GM13977 (cell line): ENCODE measurements around the gene ANO4.

Experiments used
- DNase-seq: peaks from one replicate; pipeline ENCODE4 v3.0.0; 2012; ENCODE audit warnings: low spot score
- in situ Hi-C: fragments of 300-500 bp; cut with MboI; formaldehyde crosslinking; loops from one replicate; pipeline ENCODE4 v1.12.0; 2022; ENCODE audit warnings: low sequenced_read_pairs, low pct_unique_long_range_greater_than_20kb, mixed read lengths, inconsistent platforms; ENCODE audit not compliant: unreplicated experiment
- TF ChIP-seq, protein P1 (sequence below): IDR thresholded peaks from 2 replicates; pipeline ENCODE4 v1.5.1; 2012; ENCODE audit warnings: mild to moderate bottlenecking, control low read depth; ENCODE audit not compliant: insufficient read depth; ENCODE audit errors: extremely low read depth, missing control alignments

Gene ANO4

DNA sequence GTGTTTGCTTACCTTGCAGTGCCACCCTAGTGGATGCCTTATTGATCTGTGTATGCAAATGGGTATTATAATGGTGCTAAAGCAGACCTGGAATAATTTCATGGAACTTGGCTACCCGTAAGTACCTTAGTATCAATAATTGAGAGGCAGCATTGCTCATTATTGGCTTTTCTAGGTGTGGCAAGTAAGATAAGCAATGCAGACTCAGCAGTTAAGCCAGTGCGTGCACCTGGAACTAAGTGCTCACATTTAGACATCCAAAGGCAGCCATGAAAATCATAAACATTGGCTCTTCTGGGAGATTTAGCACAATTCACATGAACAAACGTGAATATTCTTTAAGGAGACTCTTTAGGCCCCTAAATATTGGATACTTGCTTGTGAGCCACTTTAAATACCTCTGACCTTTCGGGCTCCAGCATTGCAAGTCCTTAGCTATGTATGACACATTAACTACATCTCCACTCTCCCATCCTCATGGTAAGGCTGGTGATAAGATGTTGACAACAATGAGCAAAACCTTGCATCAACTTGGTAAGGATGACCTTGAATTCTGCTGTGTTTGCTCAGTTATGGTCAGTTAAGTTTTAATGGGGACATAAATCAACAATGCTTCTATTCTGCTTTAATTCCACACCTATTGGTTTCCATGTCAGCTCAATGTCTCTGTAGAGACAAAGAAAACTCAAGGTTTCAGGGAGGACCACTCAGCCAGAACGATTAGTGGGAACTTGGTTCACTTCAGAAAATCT, 303.4 kb downstream of the ANO4 start:
- no peak for DNase-seq
- TF ChIP-seq, protein P1, sequence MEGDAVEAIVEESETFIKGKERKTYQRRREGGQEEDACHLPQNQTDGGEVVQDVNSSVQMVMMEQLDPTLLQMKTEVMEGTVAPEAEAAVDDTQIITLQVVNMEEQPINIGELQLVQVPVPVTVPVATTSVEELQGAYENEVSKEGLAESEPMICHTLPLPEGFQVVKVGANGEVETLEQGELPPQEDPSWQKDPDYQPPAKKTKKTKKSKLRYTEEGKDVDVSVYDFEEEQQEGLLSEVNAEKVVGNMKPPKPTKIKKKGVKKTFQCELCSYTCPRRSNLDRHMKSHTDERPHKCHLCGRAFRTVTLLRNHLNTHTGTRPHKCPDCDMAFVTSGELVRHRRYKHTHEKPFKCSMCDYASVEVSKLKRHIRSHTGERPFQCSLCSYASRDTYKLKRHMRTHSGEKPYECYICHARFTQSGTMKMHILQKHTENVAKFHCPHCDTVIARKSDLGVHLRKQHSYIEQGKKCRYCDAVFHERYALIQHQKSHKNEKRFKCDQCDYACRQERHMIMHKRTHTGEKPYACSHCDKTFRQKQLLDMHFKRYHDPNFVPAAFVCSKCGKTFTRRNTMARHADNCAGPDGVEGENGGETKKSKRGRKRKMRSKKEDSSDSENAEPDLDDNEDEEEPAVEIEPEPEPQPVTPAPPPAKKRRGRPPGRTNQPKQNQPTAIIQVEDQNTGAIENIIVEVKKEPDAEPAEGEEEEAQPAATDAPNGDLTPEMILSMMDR, result no peak
- in situ Hi-C loops, result no loop called here

DNA sequence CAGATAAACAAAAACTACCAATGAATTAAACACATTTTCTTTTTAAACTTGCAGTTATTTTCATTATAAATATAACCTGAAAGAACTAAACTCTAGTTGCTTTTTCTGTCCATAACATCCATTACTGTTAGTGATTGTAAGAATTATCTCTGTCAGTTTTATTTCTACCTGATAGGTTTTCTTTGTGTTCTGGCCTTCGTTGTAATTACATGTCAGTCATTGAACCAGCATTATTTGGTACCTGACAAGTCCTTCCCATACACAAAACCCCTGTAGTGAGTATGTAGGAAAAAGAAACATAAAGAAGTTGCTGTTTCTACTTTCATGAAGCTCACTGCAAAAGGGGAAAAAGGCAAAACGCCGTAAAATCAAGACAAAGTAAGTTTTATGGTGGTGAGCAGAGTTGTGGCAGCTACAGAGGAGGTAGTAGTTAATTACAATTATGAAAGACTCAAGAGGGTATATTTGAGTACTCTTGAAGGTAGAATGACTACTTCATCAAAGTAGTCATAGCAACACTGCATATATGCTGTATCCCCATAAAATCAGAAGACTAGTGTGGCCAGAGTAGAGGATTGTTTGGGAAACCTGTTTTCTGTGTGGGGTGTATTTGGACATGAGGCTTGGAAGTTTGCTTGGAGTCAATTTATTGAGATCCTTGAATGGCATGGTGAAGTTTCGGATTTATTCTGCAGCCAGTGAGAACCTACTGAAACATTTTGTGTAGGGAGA, 312.6 kb downstream of the ANO4 start:
- in situ Hi-C loops, result no loop called here
- TF ChIP-seq, protein P1, result no peak
- no peak for DNase-seq

DNA sequence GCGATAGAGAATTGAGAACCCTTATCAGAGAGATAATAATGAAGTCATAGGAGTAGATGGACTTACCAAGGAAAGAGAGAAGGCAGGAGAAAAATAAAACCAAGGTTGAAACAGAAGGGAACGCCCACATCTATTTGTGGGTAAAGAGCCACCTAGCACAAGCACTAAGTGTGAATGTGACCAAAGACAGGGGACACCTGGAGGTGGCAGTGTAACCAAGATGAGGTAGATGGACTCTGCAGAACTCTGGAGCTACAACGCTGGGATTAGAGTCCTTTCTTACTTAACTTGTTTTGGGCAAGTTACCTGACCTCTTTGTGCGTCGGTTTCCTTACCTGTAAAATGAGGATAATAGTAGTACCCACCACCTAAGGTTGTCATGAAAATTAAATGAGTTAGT, 313.6 kb downstream of the ANO4 start:
- no peak for DNase-seq
- TF ChIP-seq, protein P1, result no peak
- in situ Hi-C loops, result no loop called here

DNA sequence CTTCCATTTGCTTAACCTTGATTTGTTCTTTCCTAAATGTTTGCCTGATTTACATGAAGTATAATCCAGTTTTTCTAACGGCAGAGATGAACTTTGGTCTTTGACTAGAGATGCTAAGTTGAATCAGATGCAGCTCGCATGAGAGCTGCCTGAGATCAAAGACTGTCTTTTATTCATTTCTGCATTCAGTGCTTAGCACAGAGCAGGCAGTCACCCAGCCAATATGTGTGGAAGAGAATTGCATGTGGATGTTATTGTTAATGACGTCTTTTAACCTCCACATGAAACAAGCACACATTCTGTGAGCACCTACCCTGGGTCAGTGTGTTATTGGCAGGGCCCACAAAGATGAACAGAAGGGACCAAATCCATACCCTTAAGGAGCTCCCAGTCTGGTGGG, 316.3 kb downstream of the ANO4 start:
- no peak for DNase-seq
- in situ Hi-C loops, result no loop called here
- TF ChIP-seq, protein P1, result no peak

DNA sequence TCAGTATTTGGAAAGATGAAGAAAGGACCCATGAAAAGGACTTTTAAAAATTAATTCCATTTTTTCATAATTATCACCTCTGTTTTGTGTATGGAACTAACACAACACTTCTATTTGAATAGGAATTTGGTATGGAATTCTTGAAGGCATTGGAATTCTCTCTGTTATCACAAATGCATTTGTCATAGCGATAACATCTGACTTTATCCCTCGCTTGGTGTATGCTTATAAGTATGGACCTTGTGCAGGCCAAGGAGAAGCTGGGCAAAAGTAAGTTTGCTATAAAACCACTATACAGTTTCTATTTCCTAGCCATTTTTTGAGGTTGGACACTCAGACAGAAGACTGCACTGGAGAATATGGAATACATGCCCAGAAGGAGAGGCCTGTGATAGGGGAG, 316.9 kb downstream of the ANO4 start:
- no peak for DNase-seq
- TF ChIP-seq, protein P1, result no peak
- in situ Hi-C loops, result no loop called here

DNA sequence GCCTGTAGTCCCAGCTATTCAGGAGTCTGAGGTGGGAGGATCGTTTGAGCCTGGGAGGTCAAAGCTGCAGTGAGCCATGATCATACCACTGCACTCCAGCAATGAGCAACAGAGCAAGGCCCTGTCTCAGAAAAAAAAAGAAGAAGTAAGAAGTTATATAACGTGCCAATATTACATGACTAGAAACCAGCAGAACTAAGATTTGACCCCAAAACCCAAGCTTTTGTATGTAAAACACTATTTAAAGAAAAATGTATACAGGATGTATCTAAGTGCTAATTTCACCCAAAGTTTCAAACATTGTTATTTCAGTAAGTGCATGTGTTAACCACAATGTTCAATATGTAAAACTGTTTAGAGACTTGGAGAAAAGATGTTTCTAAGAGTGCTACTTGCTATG, 320.8 kb downstream of the ANO4 start:
- TF ChIP-seq, protein P1, result no peak
- in situ Hi-C loops, result no loop called here
- DNase-seq, result no peak
